ENCODE measurements around the gene OPTC.

DNA sequence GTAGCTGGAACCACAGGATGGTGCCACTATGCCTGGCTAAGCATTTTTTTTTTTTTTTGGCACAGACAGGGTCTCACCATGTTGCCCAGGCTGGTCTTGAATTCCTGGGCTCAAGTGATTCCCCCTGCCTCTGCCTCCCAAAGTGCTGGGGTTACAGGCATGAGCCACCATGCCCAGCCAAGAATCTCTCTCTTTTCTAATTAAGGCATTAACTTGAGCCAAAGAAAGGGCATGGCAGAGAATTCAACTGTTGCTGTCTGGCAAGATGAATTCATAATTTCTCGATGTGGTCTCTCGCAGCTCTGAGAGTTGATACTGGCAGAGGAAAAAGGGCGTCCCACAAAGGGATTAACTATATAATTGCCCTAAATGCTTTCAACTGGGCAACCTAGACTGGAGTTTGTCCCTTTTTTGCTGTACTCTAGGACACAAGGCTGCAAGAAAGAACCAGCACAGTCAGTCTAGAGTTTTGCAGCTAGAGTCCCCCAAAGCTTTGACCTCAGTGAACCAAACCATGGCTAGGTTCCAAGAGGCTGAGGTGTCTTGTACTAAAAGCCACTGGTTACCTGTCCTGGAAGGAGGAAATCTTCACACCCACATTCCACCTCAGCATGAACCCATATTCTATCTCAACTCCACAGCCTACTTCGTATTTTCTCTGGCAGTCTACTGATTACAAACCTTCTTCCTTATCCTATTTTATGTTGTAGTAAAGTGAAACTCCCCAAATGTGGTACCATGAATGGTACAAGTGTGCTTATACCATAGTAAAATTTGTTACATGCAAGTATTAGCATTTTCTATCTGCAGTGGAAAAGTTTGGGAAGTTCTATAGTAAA, 51.2 kb downstream of the OPTC start:
- TF ChIP-seq RFX5 (IDR thresholded peaks at IDR 0.05; ENCODE audit: low read depth, low read length) (no peak), EZH2 (conservative IDR thresholded peaks at IDR 0.05; ENCODE audit: low read depth, low read length) (no peak), HDAC1 (CRISPR knock-in tag; IDR thresholded peaks at IDR 0.05) (no peak), MXI1 (IDR thresholded peaks at IDR 0.05; ENCODE audit: borderline replicate concordance, low read depth, low read length) (no peak), ZBTB7A (CRISPR knock-in tag; IDR thresholded peaks at IDR 0.05) (no peak), CHD2 (IDR thresholded peaks at IDR 0.05; ENCODE audit: low read depth, low read length) (no peak), ZNF558 (CRISPR knock-in tag; IDR thresholded peaks at IDR 0.05; ENCODE audit: borderline replicate concordance) (no peak), GABPA (IDR thresholded peaks at IDR 0.05; ENCODE audit: low read depth, low read length) (no peak), GABPA (CRISPR knock-in tag; IDR thresholded peaks at IDR 0.05; ENCODE audit: low read depth) (no peak)
- TF ChIP-seq, protein P1, sequence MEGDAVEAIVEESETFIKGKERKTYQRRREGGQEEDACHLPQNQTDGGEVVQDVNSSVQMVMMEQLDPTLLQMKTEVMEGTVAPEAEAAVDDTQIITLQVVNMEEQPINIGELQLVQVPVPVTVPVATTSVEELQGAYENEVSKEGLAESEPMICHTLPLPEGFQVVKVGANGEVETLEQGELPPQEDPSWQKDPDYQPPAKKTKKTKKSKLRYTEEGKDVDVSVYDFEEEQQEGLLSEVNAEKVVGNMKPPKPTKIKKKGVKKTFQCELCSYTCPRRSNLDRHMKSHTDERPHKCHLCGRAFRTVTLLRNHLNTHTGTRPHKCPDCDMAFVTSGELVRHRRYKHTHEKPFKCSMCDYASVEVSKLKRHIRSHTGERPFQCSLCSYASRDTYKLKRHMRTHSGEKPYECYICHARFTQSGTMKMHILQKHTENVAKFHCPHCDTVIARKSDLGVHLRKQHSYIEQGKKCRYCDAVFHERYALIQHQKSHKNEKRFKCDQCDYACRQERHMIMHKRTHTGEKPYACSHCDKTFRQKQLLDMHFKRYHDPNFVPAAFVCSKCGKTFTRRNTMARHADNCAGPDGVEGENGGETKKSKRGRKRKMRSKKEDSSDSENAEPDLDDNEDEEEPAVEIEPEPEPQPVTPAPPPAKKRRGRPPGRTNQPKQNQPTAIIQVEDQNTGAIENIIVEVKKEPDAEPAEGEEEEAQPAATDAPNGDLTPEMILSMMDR (CRISPR knock-in tag; IDR thresholded peaks at IDR 0.05): no peak

Data from HepG2 (cell line).